GM10847 (cell line): ENCODE measurements around the gene HCAR3.
"Not testable (repeated sequence)": the region's sequence is repeated elsewhere in the genome, so short reads cannot be mapped to it uniquely, and the experiment has no call there.

Experiments used
- POLR2A ChIP-seq: IDR thresholded peaks from 2 replicates; pipeline ENCODE4 v1.6.1; 2011; ENCODE audit not compliant: insufficient read length; ENCODE audit errors: extremely low read depth

Gene HCAR3

DNA sequence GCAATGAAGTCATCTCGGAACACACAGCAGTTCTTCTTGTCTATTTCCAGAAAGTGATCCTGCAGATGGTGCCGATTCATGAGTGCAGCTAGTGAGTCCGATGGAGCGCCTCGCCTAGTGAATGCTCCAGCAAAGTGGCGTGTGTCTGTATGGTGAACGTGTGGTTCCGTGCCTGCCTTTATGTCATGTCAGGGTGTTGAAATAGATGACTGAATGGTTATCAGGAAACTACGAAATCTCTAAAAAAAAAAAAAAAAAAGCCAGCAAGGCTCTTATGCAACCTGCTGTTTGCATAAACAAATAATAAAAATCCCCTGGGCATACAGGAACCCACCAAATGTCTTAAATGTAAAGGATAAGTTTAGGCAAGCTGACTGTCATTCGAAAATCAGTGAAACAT is at the start of gene HCAR3:
TSS of gene HCAR3 (minus strand) at position 154 of the 400 bp plus-strand sequence. CDS start at position 80, 74 bp downstream.
- not testable (repeated sequence) for TF ChIP-seq POLR2A

GRCh38 chr12:122757568-122757967 is 41.0 kb upstream of the HCAR3 start:
- no peak for TF ChIP-seq POLR2A

- no peak for TF ChIP-seq POLR2A
Measured at GRCh38 chr12:122754790-122755189, 38.2 kb upstream of the HCAR3 start.

GRCh38 chr12:122753319-122753650 is 36.7 kb upstream of the HCAR3 start:
- no peak for TF ChIP-seq POLR2A

- TF ChIP-seq POLR2A: peak; percentile 90
Measured at GRCh38 chr12:122752464-122753318, 36.1 kb upstream of the HCAR3 start, which contains the start of gene DENR. Gene DENR, plus strand, starts transcription at chr12:122752824. Its CDS starts 878 bp downstream, at chr12:122753702.

DNA sequence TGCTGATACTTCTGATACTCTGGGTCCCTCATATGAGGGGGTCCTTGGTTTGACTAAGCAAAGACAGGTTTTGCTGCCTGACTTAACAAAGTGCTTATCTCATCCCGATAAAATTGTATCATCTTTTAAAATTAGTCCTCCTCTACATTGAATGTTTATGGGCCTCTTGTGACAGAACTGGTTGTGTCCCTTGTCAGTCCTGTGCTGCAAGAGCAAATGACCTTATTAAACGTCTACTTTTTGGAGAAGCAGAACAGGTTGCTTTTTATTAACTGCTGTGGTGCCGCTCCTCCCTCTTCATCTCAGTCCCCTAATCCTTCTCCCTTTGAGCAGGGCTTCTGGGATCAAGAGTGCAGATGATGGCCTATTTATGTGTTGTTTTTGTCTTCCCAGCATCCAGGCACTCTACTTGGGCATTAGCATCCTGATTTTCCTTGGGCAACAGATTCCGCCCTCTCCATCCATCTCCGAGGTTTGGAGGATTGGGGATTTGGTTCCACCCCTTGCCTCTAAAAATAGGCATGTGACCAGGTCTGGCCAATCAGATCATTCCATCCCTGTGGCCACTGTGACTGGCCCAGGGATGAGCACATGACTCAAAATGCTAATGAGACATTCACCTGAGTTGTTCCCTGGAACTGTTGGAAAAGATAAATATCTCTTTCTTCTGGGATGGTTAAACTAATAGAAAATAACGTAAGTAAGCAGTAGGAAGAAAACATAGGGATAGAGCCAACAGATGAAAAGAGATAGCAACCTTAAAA is 33.1 kb upstream of the HCAR3 start:
- TF ChIP-seq POLR2A: no peak

- TF ChIP-seq POLR2A: no peak
Measured at GRCh38 chr12:122747224-122748135, 30.9 kb upstream of the HCAR3 start.

- no peak for TF ChIP-seq POLR2A
Measured at GRCh38 chr12:122743895-122744525, 27.4 kb upstream of the HCAR3 start.

DNA sequence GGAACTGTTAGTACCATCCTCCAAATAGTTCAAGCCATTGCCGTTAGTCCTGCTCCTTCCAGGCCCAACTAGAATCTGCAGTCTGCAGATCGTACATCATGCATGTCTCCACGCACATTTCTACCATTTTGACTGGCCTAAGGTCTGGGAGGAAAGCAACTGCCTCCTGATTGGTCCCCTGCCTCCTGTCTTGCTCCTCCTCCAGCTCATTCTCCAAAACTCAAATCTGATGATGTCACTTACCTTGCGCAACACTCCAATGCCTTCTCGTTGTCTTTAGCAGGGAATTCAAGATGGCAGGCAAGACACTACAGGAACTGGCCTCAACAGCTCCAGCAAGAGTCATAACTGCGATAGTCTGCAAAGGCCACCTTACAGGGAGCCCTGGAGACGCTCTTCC is 23.7 kb upstream of the HCAR3 start:
- no peak for TF ChIP-seq POLR2A

- TF ChIP-seq POLR2A: no peak
Measured at GRCh38 chr12:122738571-122738970, 22.0 kb upstream of the HCAR3 start.

DNA sequence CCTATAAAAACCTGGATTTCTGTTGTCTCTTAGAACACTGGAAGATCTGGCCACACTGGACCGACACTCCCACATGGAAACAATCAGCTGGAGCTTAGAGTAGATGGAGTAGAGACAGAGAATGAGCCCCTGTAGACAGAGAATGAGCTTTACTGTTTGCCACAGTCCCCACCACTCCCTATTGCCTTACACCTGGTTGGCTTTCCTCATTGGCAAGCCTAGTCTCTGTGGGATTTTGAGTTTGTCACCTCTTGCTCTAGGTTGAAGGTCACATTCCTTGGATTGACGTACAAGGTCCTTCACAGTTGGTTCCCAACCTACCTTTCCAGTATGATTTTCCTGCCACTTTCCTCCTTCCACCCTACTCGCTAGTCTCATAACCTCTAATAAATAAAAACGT is 16.0 kb upstream of the HCAR3 start:
- no peak for TF ChIP-seq POLR2A

GRCh38 chr12:122732170-122732569 is 15.6 kb upstream of the HCAR3 start:
- no peak for TF ChIP-seq POLR2A

GRCh38 chr12:122730215-122731014 is 13.8 kb upstream of the HCAR3 start, which contains the start of gene HCAR1:
Gene HCAR1, minus strand, starts transcription at chr12:122730844. Its CDS starts 505 bp downstream, at chr12:122730339.
- no peak for TF ChIP-seq POLR2A
